Vagina (tissue), 2 donors: ENCODE measurements around the gene KCNT2. TPM values are rescaled to one million over a fixed set of nuclear protein-coding genes. Genes with fewer than 3 reads are reported as not detected.
"Not testable (repeated sequence)": the region's sequence is repeated elsewhere in the genome, so short reads cannot be mapped to it uniquely, and the experiment has no call there.

ENCODE experiments used
- DNase-seq, 2 donors: peaks; one replicate each; pipeline ENCODE4 v3.0.0-alpha.2; 2017; ENCODE audit errors: extremely low spot score in 2 of 2
- H3K27ac ChIP-seq: fragments of 200-600 bp; sonication (generic); one replicate; pipeline ENCODE4 v1.5.1; 2019
- H3K27me3 ChIP-seq: fragments of 200-600 bp; sonication (generic); one replicate; pipeline ENCODE4 v1.5.1; 2019
- H3K36me3 ChIP-seq, 2 donors: fragments of 200-600 bp; sonication (generic); one replicate each; pipeline ENCODE4 v1.5.1; 2017 to 2019
- H3K4me1 ChIP-seq: fragments of 200-600 bp; sonication (generic); one replicate; pipeline ENCODE4 v1.5.1; 2019
- H3K4me3 ChIP-seq, 2 donors: fragments of 200-600 bp; sonication (generic); 1 replicate in 1 of 2; 2 replicates in 1 of 2; pipeline ENCODE4 v1.5.1; 2016 to 2019
- H3K9me3 ChIP-seq: fragments of 200-600 bp; sonication (generic); one replicate; pipeline ENCODE4 v1.5.1; 2019
- CTCF ChIP-seq, 3 experiments: fragments of 450-650 bp in 2 of 3; fragments of 200-600 bp in 1 of 3; sonication (generic) in 1 of 3; IDR thresholded peaks; one replicate each; pipeline ENCODE4 v1.5.1; 2017 to 2019; ENCODE audit warnings: antibody characterized with exemption in 3 of 3, mild to moderate bottlenecking in 2 of 3, moderate library complexity in 2 of 3
- POLR2A ChIP-seq, 2 donors: fragments of 450-650 bp; IDR thresholded peaks; one replicate each; pipeline ENCODE4 v1.6.1; 2017; ENCODE audit warnings: antibody characterized with exemption in 2 of 2, mild to moderate bottlenecking in 2 of 2, moderate library complexity in 2 of 2
- POLR2AphosphoS5 ChIP-seq, 2 donors: sonication (generic); formaldehyde crosslinking; IDR thresholded peaks; one replicate each; pipeline ENCODE4 v1.9.0; 2017; ENCODE audit warnings: antibody characterized with exemption in 2 of 2, mild to moderate bottlenecking in 2 of 2, low read depth in 1 of 2; ENCODE audit not compliant: insufficient read depth in 1 of 2
- intact Hi-C: fragments of 100-400 bp; cut with DNase I; formaldehyde crosslinking; loops from one replicate; pipeline ENCODE4 v1.15.1; 2023
- total RNA-seq: library from RNA; depleted of rRNA; stranded (reverse); fragments of >200 nt; gene quantifications from one replicate; pipeline ENCODE4 v1.2.3, GENCODE V29; 2016

The KCNT2 gene
- total RNA-seq, 1 donor from 2014 or later: 1.2 TPM

DNA sequence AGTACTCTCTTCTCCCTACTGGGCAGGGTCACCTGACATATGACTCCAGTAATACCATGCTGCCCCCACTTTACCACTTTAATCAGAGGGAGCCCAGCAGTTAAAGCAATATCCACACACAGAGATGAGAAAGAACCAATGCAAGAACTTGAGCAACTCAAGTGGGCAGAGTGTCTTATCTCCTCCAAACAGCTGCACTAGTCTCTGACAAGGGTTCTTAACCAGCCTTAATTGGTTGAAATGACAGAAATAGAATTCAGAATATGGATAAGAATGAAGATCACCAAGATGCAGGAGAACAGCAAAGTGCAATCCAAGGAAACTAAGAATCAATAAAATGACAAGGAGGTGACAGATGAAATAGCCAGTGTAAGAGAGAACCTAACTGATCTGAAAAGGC is 91.0 kb downstream of the KCNT2 start:
- Histone ChIP-seq H3K27ac (no peak overlapping the region), H3K36me3 (no peaks in the 10 kb centered on the region), H3K4me3 (no peak overlapping the region), H3K4me1 (no peaks in the 10 kb centered on the region), H3K27me3 (no peaks in the 10 kb centered on the region), H3K9me3 (no peaks in the 10 kb centered on the region)
- no peak for DNase-seq
- TF ChIP-seq POLR2A (IDR thresholded peaks at IDR 0.05) (no peak), CTCF (IDR thresholded peaks at IDR 0.05) (no peak), POLR2AphosphoS5 (IDR thresholded peaks at IDR 0.05; ENCODE audit: insufficient read depth in 1 of 2, low read depth in 1 of 2) (no peak)
- intact Hi-C loops: no loop called here

DNA sequence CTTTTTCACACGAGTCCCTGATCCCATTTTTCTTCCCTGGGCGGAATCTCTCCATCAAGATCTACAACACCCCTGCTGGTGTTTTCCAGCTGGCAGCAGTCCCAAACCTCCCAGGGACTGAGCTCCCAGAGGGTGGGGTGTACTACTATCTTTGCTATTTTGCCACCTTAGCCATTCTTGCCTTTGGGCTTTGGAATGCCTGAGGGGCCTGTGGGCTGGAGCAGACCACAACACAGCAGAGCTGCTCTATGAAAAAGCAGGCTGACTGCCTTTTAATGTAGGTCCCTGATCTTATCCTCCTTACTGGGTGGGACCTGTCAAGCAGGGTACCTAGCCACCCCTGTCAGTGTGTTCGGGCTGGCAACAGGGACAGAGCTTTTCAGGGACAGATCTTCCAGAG is 91.9 kb downstream of the KCNT2 start:
- H3K27ac ChIP-seq: no peak overlapping the region
- H3K4me1 ChIP-seq: no peaks in the 10 kb centered on the region
- no peak for DNase-seq
- no peaks in the 10 kb centered on the region for H3K36me3 ChIP-seq
- H3K9me3 ChIP-seq: no peaks in the 10 kb centered on the region
- intact Hi-C loops: no loop called here
- H3K4me3 ChIP-seq: no peak overlapping the region
- no peak for TF ChIP-seq POLR2AphosphoS5 (IDR thresholded peaks at IDR 0.05; ENCODE audit: insufficient read depth in 1 of 2, low read depth in 1 of 2)
- TF ChIP-seq POLR2A (IDR thresholded peaks at IDR 0.05): no peak
- TF ChIP-seq CTCF (IDR thresholded peaks at IDR 0.05): no peak
- H3K27me3 ChIP-seq: no peaks in the 10 kb centered on the region

DNA sequence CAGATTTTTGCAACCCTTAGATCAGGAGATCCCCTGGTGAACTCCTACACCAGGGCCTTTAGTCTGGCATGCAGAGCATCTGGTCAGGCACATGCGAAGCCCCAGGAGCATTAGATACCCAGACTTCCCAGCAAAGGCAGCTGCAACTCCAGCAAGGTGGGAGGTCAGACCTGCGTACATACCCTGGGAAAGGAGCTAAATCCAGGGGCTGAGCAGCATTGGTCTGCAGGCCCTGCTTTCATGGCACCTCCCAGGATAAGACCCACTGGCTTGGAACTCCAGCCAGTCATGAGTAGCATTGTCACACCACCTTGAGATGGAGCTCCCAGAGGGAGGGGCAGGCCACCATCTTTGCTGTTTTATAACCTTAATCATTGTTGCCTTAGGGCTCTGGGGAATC is 92.3 kb downstream of the KCNT2 start:
- DNase-seq: no peak
- no peaks in the 10 kb centered on the region for H3K4me1 ChIP-seq
- H3K4me3 ChIP-seq: no peak overlapping the region
- H3K36me3 ChIP-seq: no peaks in the 10 kb centered on the region
- no peaks in the 10 kb centered on the region for H3K27me3 ChIP-seq
- no peaks in the 10 kb centered on the region for H3K9me3 ChIP-seq
- TF ChIP-seq POLR2A (IDR thresholded peaks at IDR 0.05) (no peak), POLR2AphosphoS5 (IDR thresholded peaks at IDR 0.05; ENCODE audit: insufficient read depth in 1 of 2, low read depth in 1 of 2) (no peak), CTCF (IDR thresholded peaks at IDR 0.05) (no peak)
- H3K27ac ChIP-seq: no peak overlapping the region
- intact Hi-C loops: no loop called here

GRCh38 chr1:196513821-196514220 is 94.4 kb downstream of the KCNT2 start:
- DNase-seq: no peak
- Histone ChIP-seq H3K4me3 (no peak overlapping the region), H3K27me3 (no peaks in the 10 kb centered on the region), H3K9me3 (no peaks in the 10 kb centered on the region), H3K36me3 (no peaks in the 10 kb centered on the region), H3K4me1 (no peaks in the 10 kb centered on the region), H3K27ac (no peak overlapping the region)
- TF ChIP-seq CTCF (IDR thresholded peaks at IDR 0.05): no peak
- no peak for TF ChIP-seq POLR2AphosphoS5 (IDR thresholded peaks at IDR 0.05; ENCODE audit: insufficient read depth in 1 of 2, low read depth in 1 of 2)
- no peak for TF ChIP-seq POLR2A (IDR thresholded peaks at IDR 0.05)
- intact Hi-C loops: no loop called here

GRCh38 chr1:196510451-196510850 is 97.8 kb downstream of the KCNT2 start:
- Histone ChIP-seq H3K9me3 (no peaks in the 10 kb centered on the region), H3K4me1 (no peaks in the 10 kb centered on the region), H3K36me3 (no peaks in the 10 kb centered on the region), H3K4me3 (no peak overlapping the region), H3K27me3 (no peaks in the 10 kb centered on the region), H3K27ac (no peak overlapping the region)
- TF ChIP-seq CTCF (IDR thresholded peaks at IDR 0.05): no peak
- no peak for TF ChIP-seq POLR2AphosphoS5 (IDR thresholded peaks at IDR 0.05; ENCODE audit: insufficient read depth in 1 of 2, low read depth in 1 of 2)
- no peak for TF ChIP-seq POLR2A (IDR thresholded peaks at IDR 0.05)
- intact Hi-C loops: no loop called here
- DNase-seq: no peak

GRCh38 chr1:196504224-196504623 is 104.0 kb downstream of the KCNT2 start:
- intact Hi-C loops: not testable (repeated sequence)

More at GRCh38 chr1:196504224-196504623, 104.0 kb downstream of the KCNT2 start:
- H3K27me3 ChIP-seq, H3K4me3 ChIP-seq, H3K9me3 ChIP-seq, H3K4me1 ChIP-seq, H3K36me3 ChIP-seq, DNase-seq, H3K27ac ChIP-seq: not testable (repeated sequence)
